Mesendoderm (in vitro differentiated cells): ENCODE measurements around the gene RHOA.
"Not testable (repeated sequence)": the region's sequence is repeated elsewhere in the genome, so short reads cannot be mapped to it uniquely, and the experiment has no call there.

Experiments used
- DNase-seq: peaks from one replicate; pipeline ENCODE4 v3.0.0; 2013
- H2AK5ac ChIP-seq: 2 replicates; pipeline ENCODE4 v1.6.1; 2013; ENCODE audit warnings: low read length, inconsistent platforms
- H2BK120ac ChIP-seq: 2 replicates; pipeline ENCODE4 v1.6.1; 2013; ENCODE audit warnings: low read depth, mild to moderate bottlenecking, low read length, moderate library complexity, mixed read lengths
- H2BK15ac ChIP-seq: replicated peaks from 2 replicates; pipeline ENCODE4 v1.6.1; 2013; ENCODE audit warnings: low read depth, mild to moderate bottlenecking, moderate library complexity
- H2BK5ac ChIP-seq: 2 replicates; pipeline ENCODE4 v1.6.1; 2013; ENCODE audit warnings: low read length, inconsistent platforms
- H3K18ac ChIP-seq: 2 replicates; pipeline ENCODE4 v1.6.1; 2013; ENCODE audit warnings: mild to moderate bottlenecking, low read length, mixed read lengths
- H3K23ac ChIP-seq: one replicate; pipeline ENCODE4 v1.6.1; 2013; ENCODE audit warnings: low read length
- H3K27ac ChIP-seq: 2 replicates; pipeline ENCODE4 v1.5.1; 2013; ENCODE audit warnings: low read depth, mild to moderate bottlenecking, inconsistent platforms, low read length, moderate library complexity
- H3K27me3 ChIP-seq: 2 replicates; pipeline ENCODE4 v1.6.1; 2013; ENCODE audit warnings: low read length, control low read depth, mild to moderate bottlenecking, inconsistent platforms; ENCODE audit not compliant: insufficient read depth, poor library complexity
- H3K36me3 ChIP-seq: 2 replicates; pipeline ENCODE4 v1.6.1; 2013; ENCODE audit warnings: low read length, inconsistent platforms; ENCODE audit not compliant: control insufficient read depth, insufficient read depth
- H3K4ac ChIP-seq: one replicate; pipeline ENCODE4 v1.6.1; 2013; ENCODE audit warnings: low read depth, mild to moderate bottlenecking, low read length, moderate library complexity
- H3K4me1 ChIP-seq: 2 replicates; pipeline ENCODE4 v1.6.1; 2013; ENCODE audit warnings: low read depth, low read length, inconsistent platforms; ENCODE audit not compliant: control insufficient read depth
- H3K4me2 ChIP-seq: 2 replicates; pipeline ENCODE4 v1.6.1; 2013; ENCODE audit warnings: low read length
- H3K4me3 ChIP-seq: 2 replicates; pipeline ENCODE4 v1.5.1; 2013; ENCODE audit warnings: mild to moderate bottlenecking, low read length
- H3K56ac ChIP-seq: one replicate; pipeline ENCODE4 v1.6.1; 2013; ENCODE audit warnings: low read length
- H3K79me1 ChIP-seq: 2 replicates; pipeline ENCODE4 v1.6.1; 2013; ENCODE audit warnings: low read length, inconsistent platforms
- H3K79me2 ChIP-seq: 2 replicates; pipeline ENCODE4 v1.6.1; 2013; ENCODE audit warnings: mild to moderate bottlenecking, low read length; ENCODE audit not compliant: control insufficient read depth, insufficient read depth
- H3K9ac ChIP-seq: 2 replicates; pipeline ENCODE4 v1.6.1; 2013; ENCODE audit warnings: low read length, inconsistent platforms
- H4K5ac ChIP-seq: one replicate; pipeline ENCODE4 v1.6.1; 2013; ENCODE audit warnings: low read length
- H4K8ac ChIP-seq: one replicate; pipeline ENCODE4 v1.6.1; 2013; ENCODE audit warnings: low read depth, mild to moderate bottlenecking, control low read depth, low read length, moderate library complexity
- WGBS: extraction: QIAGEN DNeasy Blood & Tissue Kit; methylation state at CpG from one replicate; pipeline ENCODE4 v1.1.7; 2013; ENCODE audit warnings: low lambda C conversion rate, missing lambda C conversion rate; ENCODE audit not compliant: insufficient coverage; ENCODE audit errors: extremely low coverage; 5-methylcytosine and 5-hydroxymethylcytosine counted together

The RHOA gene

GRCh38 chr3:49401766-49402165, 10.0 kb downstream of the RHOA start:
- Histone ChIP-seq H4K8ac (no peak overlapping the region), H3K36me3 (no peaks in the 10 kb centered on the region), H3K23ac (no peak overlapping the region), H2AK5ac (no peak overlapping the region), H3K4ac (no peak overlapping the region), H3K4me3 (no peak overlapping the region), H3K79me2 (peaks cover 87% of the 10 kb centered on the region), H2BK15ac (no peak overlapping the region), H4K5ac (no peak overlapping the region), H3K18ac (no peak overlapping the region), H2BK5ac (no peak overlapping the region), H3K4me2 (no peak overlapping the region), H3K27me3 (no peaks in the 10 kb centered on the region), H3K9ac (no peak overlapping the region), H3K27ac (no peak overlapping the region), H3K4me1 (peaks cover 3% of the 10 kb centered on the region), H3K56ac (no peak overlapping the region), H2BK120ac (no peak overlapping the region), H3K79me1 (peaks cover 6% of the 10 kb centered on the region)
- no peak for DNase-seq
- no CpG with 5 or more reads among the region's 2 CpGs for WGBS

GRCh38 chr3:49399461-49399860, 12.3 kb downstream of the RHOA start:
- Histone ChIP-seq H3K18ac (no peak overlapping the region), H3K27me3 (no peaks in the 10 kb centered on the region), H3K79me2 (peaks cover 86% of the 10 kb centered on the region), H3K27ac (no peak overlapping the region), H3K4me1 (peaks cover 3% of the 10 kb centered on the region), H3K79me1 (peaks cover 7% of the 10 kb centered on the region), H2BK15ac (no peak overlapping the region), H3K4me3 (no peak overlapping the region), H4K5ac (no peak overlapping the region), H3K9ac (no peak overlapping the region), H3K36me3 (no peaks in the 10 kb centered on the region), H3K4ac (no peak overlapping the region), H3K4me2 (no peak overlapping the region), H3K23ac (no peak overlapping the region), H2BK5ac (no peak overlapping the region), H2AK5ac (no peak overlapping the region), H2BK120ac (no peak overlapping the region), H4K8ac (no peak overlapping the region), H3K56ac (no peak overlapping the region)
- no peak for DNase-seq
- WGBS: no CpG with 5 or more reads among the region's 3 CpGs

DNA sequence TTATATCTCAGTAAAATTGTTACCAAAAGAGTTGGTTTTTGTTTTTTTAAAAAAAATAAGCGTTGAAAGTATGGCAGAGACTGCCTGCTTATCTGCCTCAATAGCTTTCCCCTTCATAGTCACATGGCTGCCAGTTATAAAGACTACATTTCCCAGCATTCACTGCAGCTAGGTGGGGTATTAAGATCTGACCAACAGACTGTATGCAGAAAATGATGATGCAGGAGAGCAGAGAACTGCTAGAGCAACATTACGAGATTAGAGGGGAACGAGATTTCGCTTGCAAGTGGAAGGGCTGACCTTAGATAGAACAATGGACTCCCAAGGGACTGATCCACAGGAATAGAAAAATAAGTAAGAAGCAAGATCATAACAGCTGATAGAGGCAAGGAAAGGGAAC, 14.3 kb downstream of the RHOA start:
- Histone ChIP-seq H4K5ac (no peak overlapping the region), H3K36me3 (no peaks in the 10 kb centered on the region), H2BK15ac (no peak overlapping the region), H3K4me1 (peaks cover 3% of the 10 kb centered on the region), H3K9ac (no peak overlapping the region), H3K27ac (no peak overlapping the region), H3K56ac (peak overlapping the region; percentile 8), H3K18ac (no peak overlapping the region), H3K79me2 (peaks cover 83% of the 10 kb centered on the region), H2AK5ac (no peak overlapping the region), H4K8ac (no peak overlapping the region), H3K79me1 (peaks cover 12% of the 10 kb centered on the region), H3K23ac (no peak overlapping the region), H2BK120ac (no peak overlapping the region), H3K27me3 (no peaks in the 10 kb centered on the region), H2BK5ac (no peak overlapping the region), H3K4me2 (no peak overlapping the region), H3K4me3 (no peak overlapping the region), H3K4ac (no peak overlapping the region)
- DNase-seq: peak; percentile 79
- 100% methylated on average over 1 of the region's 4 CpGs for WGBS

GRCh38 chr3:49391310-49391709, 20.5 kb downstream of the RHOA start:
- not testable (repeated sequence) for H3K36me3 ChIP-seq, H4K5ac ChIP-seq, H3K23ac ChIP-seq, H3K18ac ChIP-seq, H3K4ac ChIP-seq, H3K9ac ChIP-seq, H3K4me1 ChIP-seq, H2BK5ac ChIP-seq, H2AK5ac ChIP-seq, DNase-seq, H2BK120ac ChIP-seq, H2BK15ac ChIP-seq, H3K27ac ChIP-seq, H3K4me3 ChIP-seq, H3K4me2 ChIP-seq, H3K27me3 ChIP-seq, H4K8ac ChIP-seq, H3K56ac ChIP-seq
- WGBS: no CpG with 5 or more reads among the region's 10 CpGs
- peaks cover 17% of the 10 kb centered on the region for H3K79me1 ChIP-seq
- peaks cover 80% of the 10 kb centered on the region for H3K79me2 ChIP-seq

DNA sequence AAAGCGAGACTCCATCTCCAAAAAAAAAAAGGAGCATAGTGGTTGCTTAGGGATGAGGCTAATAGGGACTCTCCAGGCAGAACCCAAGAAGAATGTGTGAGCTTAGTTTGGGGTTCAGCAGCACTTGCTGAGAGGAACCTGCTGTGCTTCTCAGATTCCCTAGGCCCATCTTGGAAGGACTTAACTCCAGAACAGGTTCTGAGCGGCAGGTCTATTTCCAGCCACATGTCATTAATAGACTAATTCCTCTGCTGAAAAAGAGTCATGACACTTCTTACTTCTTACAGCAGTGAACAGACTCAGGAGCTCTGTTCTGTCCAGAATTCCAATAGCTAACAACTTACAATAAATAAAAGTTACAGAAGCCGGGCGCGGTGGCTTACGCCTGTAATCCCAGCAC, 22.5 kb downstream of the RHOA start:
- Histone ChIP-seq H3K4ac (no peak overlapping the region), H3K18ac (no peak overlapping the region), H2BK15ac (no peak overlapping the region), H2BK120ac (no peak overlapping the region), H3K4me3 (no peak overlapping the region), H3K9ac (no peak overlapping the region), H4K5ac (no peak overlapping the region), H3K4me2 (no peak overlapping the region), H3K23ac (no peak overlapping the region), H2AK5ac (no peak overlapping the region), H3K27me3 (no peaks in the 10 kb centered on the region), H3K79me1 (peaks cover 15% of the 10 kb centered on the region), H3K36me3 (no peaks in the 10 kb centered on the region), H3K56ac (no peak overlapping the region), H3K27ac (no peak overlapping the region), H3K4me1 (no peaks in the 10 kb centered on the region), H2BK5ac (no peak overlapping the region), H4K8ac (no peak overlapping the region), H3K79me2 (peaks cover 81% of the 10 kb centered on the region)
- no peak for DNase-seq
- WGBS: no CpG with 5 or more reads among the region's 6 CpGs

DNA sequence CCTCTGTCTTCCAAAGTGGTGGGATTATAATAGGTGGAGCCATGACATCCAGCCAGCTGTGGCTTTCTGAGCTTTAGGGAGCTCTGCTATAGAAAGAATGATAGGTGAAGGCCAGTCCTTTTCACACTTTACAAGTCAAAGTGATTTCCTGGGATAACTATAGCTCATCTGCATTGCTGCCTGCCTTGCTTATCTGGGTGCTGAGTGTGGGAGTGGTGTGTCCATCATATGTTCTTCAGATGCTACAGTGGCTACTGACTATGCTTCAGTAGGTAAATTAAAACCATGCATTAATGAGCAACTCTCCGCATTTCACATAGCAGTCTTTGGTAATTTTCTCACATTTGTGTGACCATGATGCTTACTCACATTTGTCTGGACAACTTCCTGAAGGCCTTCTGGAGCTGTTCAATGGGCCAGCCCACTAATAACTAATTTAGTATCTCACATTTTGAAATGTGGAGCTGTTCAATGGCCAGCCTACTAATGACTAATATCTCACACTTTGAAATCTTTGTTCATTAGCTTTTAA, 23.4 kb downstream of the RHOA start:
- Histone ChIP-seq H3K9ac (no peak overlapping the region), H3K4me1 (no peaks in the 10 kb centered on the region), H2BK15ac (no peak overlapping the region), H4K8ac (no peak overlapping the region), H3K36me3 (no peaks in the 10 kb centered on the region), H3K56ac (no peak overlapping the region), H4K5ac (no peak overlapping the region), H2BK5ac (no peak overlapping the region), H3K4me3 (no peak overlapping the region), H3K4ac (no peak overlapping the region), H2AK5ac (no peak overlapping the region), H3K27me3 (no peaks in the 10 kb centered on the region), H3K23ac (no peak overlapping the region), H3K79me1 (peaks cover 17% of the 10 kb centered on the region), H3K79me2 (peaks cover 85% of the 10 kb centered on the region), H3K27ac (no peak overlapping the region), H3K18ac (no peak overlapping the region), H3K4me2 (no peak overlapping the region), H2BK120ac (no peak overlapping the region)
- WGBS: no CpG with 5 or more reads among the region's 1 CpG
- no peak for DNase-seq
